ENCODE measurements around the gene DPF3. TPM values are rescaled to one million over a fixed set of nuclear protein-coding genes. Genes with fewer than 3 reads are reported as not detected.

DPF3 gene
- total RNA-seq, 4 donors from 2014 or later = 0.39 to 3.4 (median 1.6) TPM

GRCh38 chr14:72614365-72614764 lies 279.5 kb downstream of the DPF3 start:
- no peak overlapping the region for H3K27ac ChIP-seq
- H3K4me1 ChIP-seq = peaks cover 18% of the 10 kb centered on the region
- H3K9me3 ChIP-seq = no peaks in the 10 kb centered on the region
- no peaks in the 10 kb centered on the region for H3K36me3 ChIP-seq
- no peaks in the 10 kb centered on the region for H3K27me3 ChIP-seq
- WGBS = 73% methylated on average over 3 of the region's 3 CpGs
- no peak overlapping the region for H3K4me3 ChIP-seq
- TF ChIP-seq POLR2AphosphoS5 (IDR thresholded peaks at IDR 0.05) (no peak), POLR2A (IDR thresholded peaks at IDR 0.05) (no peak)
- peak in 1 of 2 donors; percentile 26 for DNase-seq (ENCODE audit: low spot score in 2 of 2)

DNA sequence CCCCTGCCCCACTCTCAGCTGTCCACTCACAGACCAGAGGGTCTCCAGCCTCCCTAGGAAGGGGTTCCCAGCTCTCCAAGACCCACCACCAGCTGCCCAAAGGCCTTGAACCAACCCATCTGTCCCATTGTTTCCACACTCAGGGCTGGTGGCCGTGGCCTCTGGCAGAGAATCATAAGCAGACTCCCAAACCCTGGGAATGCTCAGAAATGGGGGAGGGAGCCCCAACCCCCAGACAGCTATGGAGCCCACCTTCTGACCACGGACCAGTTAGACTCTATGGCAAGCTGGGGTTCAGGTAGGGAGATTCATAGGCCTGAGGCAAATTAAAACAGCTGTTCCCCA lies 280.0 kb downstream of the DPF3 start:
- Histone ChIP-seq H3K4me1 (peaks cover 18% of the 10 kb centered on the region), H3K4me3 (no peak overlapping the region), H3K36me3 (no peaks in the 10 kb centered on the region), H3K9me3 (no peaks in the 10 kb centered on the region), H3K27me3 (no peaks in the 10 kb centered on the region), H3K27ac (no peak overlapping the region)
- no peak for TF ChIP-seq EP300 (IDR thresholded peaks at IDR 0.05)
- TF ChIP-seq CTCF (IDR thresholded peaks at IDR 0.05) = no peak
- TF ChIP-seq POLR2A (IDR thresholded peaks at IDR 0.05) = no peak
- no peak for TF ChIP-seq POLR2AphosphoS5 (IDR thresholded peaks at IDR 0.05)
- peak in 1 of 2 donors; percentile 37 for DNase-seq (ENCODE audit: low spot score in 2 of 2)
- WGBS = 70% methylated on average over 2 of the region's 2 CpGs

DNA sequence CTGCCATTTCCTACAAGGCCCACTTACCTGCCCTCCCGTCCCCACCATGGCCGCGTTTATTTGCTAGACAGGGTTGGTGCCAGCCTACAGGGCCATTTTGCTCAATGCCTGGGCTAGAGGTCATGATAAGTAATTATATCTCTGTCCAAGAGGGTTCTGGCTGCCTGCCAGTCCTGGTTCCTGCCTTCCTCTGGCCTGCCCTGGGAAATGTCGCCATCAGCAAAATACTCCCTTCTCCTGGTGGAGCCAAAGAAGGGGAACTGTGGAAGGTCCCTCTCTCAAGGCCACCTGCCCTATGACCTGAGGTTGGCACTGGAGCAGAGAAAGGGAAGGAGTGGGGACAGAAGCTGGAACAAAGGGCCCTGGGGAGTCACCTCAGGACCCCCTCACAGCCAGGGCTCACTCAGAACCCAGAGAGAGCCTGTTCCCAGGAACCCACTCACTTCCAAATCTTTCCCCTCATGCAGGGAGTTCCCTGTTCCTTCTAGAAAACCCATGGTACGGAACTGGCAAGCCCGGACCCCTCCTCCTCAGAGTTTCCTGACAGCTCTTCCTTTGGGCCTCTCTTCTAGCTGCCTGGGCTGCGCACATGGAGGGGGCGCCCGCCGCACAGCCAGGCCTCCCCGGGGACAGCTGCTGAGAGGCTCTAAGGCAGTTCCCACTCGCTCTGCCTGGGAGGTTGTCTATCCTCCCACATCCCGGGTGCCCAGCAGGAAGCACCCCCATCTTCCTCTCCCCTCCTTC lies 280.5 kb downstream of the DPF3 start:
- Histone ChIP-seq H3K4me1 (peaks cover 18% of the 10 kb centered on the region), H3K27me3 (no peaks in the 10 kb centered on the region), H3K36me3 (no peaks in the 10 kb centered on the region), H3K4me3 (no peak overlapping the region), H3K27ac (no peak overlapping the region), H3K9me3 (no peaks in the 10 kb centered on the region)
- TF ChIP-seq POLR2AphosphoS5 (IDR thresholded peaks at IDR 0.05) (no peak), EP300 (IDR thresholded peaks at IDR 0.05) (no peak), CTCF (IDR thresholded peaks at IDR 0.05) (no peak), POLR2A (IDR thresholded peaks at IDR 0.05) (no peak)
- WGBS = 62% methylated on average over 9 of the region's 13 CpGs
- peak in 1 of 2 donors; percentile 77 for DNase-seq (ENCODE audit: low spot score in 2 of 2)

DNA sequence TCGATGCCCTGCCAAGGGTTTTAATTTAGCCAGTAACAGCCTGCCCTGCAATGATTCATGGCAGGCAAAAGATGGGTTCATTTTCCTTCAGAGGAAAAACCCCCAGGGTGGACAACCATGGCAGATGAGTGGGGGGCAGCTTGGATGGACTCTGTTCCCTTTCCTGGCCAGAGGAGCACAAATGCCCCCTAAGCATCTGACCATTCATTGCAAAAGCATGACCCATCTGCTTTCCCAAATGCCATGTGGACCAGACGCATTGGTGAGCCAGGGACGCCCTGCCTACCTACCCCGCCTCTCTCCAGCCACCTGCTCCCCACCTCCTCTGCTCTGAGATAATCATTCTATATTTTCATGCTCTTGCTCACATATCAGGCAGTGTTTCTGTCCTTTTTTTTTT lies 281.9 kb downstream of the DPF3 start:
- no peaks in the 10 kb centered on the region for H3K36me3 ChIP-seq
- WGBS = 91% methylated on average over 4 of the region's 4 CpGs
- TF ChIP-seq EP300 (IDR thresholded peaks at IDR 0.05) (no peak), POLR2AphosphoS5 (IDR thresholded peaks at IDR 0.05) (no peak), POLR2A (IDR thresholded peaks at IDR 0.05) (no peak), CTCF (IDR thresholded peaks at IDR 0.05) (no peak)
- peaks cover 14% of the 10 kb centered on the region for H3K4me1 ChIP-seq
- H3K9me3 ChIP-seq = no peaks in the 10 kb centered on the region
- peak in 1 of 2 donors; percentile 56 for DNase-seq (ENCODE audit: low spot score in 2 of 2)
- no peak overlapping the region for H3K27ac ChIP-seq
- H3K4me3 ChIP-seq = no peak overlapping the region
- H3K27me3 ChIP-seq = no peaks in the 10 kb centered on the region

DNA sequence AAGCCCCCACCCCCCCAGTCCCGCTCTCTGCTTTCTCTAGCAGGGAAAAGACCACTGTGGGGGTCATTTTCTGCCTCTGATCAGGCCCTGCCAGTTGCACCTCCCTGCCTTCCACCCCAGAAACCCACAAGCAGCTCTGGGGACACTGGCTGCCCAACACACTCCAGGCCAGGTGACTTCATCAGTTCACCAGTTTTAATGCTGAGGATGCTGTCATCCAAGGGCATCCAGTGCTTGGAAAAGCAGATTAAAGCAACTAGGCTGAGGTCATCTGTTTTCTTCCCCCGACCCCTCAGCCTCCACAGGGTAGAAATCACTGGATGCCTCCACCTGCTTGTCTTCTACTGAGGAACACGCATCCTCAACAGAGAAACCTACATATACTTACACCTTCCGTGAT lies 282.4 kb downstream of the DPF3 start:
- no peak overlapping the region for H3K27ac ChIP-seq
- H3K4me3 ChIP-seq = no peak overlapping the region
- DNase-seq (ENCODE audit: low spot score in 2 of 2) = peak in 1 of 2 donors; percentile 54
- H3K27me3 ChIP-seq = no peaks in the 10 kb centered on the region
- H3K4me1 ChIP-seq = peaks cover 14% of the 10 kb centered on the region
- H3K36me3 ChIP-seq = no peaks in the 10 kb centered on the region
- TF ChIP-seq EP300 (IDR thresholded peaks at IDR 0.05) = no peak
- no peak for TF ChIP-seq POLR2A (IDR thresholded peaks at IDR 0.05)
- TF ChIP-seq CTCF (IDR thresholded peaks at IDR 0.05) = no peak
- no peaks in the 10 kb centered on the region for H3K9me3 ChIP-seq
- 95% methylated on average over 4 of the region's 4 CpGs for WGBS

DNA sequence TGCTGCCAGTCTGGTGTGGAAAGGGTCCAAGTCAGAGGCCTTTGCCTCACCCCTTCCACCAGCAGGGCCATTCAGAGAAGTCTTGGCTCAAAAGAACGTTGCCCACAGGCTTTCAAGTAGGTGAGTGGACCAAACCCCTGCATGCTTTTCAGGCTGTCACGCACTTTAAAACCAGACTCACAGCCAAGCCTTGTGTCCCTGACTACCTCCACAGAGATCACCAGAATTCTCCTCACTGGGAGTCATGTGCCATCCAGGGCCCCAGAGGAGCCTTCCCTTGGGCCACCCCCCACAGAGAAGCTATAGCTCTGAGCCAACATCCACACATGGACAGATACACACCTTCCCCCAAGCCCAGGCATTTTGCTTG lies 283.1 kb downstream of the DPF3 start:
- Histone ChIP-seq H3K36me3 (no peaks in the 10 kb centered on the region), H3K27me3 (no peaks in the 10 kb centered on the region), H3K27ac (no peak overlapping the region), H3K9me3 (no peaks in the 10 kb centered on the region), H3K4me1 (peaks cover 14% of the 10 kb centered on the region), H3K4me3 (no peak overlapping the region)
- 88% methylated on average over 2 of the region's 2 CpGs for WGBS
- no peak for TF ChIP-seq POLR2A (IDR thresholded peaks at IDR 0.05)
- no peak for TF ChIP-seq CTCF (IDR thresholded peaks at IDR 0.05)
- no peak for TF ChIP-seq POLR2AphosphoS5 (IDR thresholded peaks at IDR 0.05)
- no peak for TF ChIP-seq EP300 (IDR thresholded peaks at IDR 0.05)
- DNase-seq (ENCODE audit: low spot score in 2 of 2) = peak; percentile 16 to 18

All from suprapubic skin (tissue), 4 donors.